Activated CD4-positive, alpha-beta T cell treated with anti-CD3 and anti-CD28 coated beads, Interleukin-2, amount 50 U/mL, for 16 hours (primary cell): ENCODE data around the gene CHST10.
"Not testable (repeated sequence)": the region's sequence is repeated elsewhere in the genome, so short reads cannot be mapped to it uniquely, and the experiment has no call there.

Experiments used
- DNase-seq: peaks from one replicate; pipeline ENCODE4 v3.0.0-alpha.2; 2020

CHST10 gene

GRCh38 chr2:100391735-100392515 lies 25.5 kb downstream of the CHST10 start:
- no peak for DNase-seq

- DNase-seq, result no peak
Measured at GRCh38 chr2:100390001-100390940, 27.2 kb downstream of the CHST10 start.

GRCh38 chr2:100388703-100389102 lies 28.8 kb downstream of the CHST10 start:
- DNase-seq, result no peak

- no peak for DNase-seq
Measured at GRCh38 chr2:100383954-100384353, 33.5 kb downstream of the CHST10 start.

- no peak for DNase-seq
Measured at GRCh38 chr2:100383306-100383705, 34.2 kb downstream of the CHST10 start.

- peak; percentile 74 for DNase-seq
Measured at GRCh38 chr2:100381240-100381639, 36.2 kb downstream of the CHST10 start.

- DNase-seq, result no peak
Measured at GRCh38 chr2:100380681-100381080, 36.8 kb downstream of the CHST10 start.

- no peak for DNase-seq
Measured at GRCh38 chr2:100376836-100377235, 40.6 kb downstream of the CHST10 start.

GRCh38 chr2:100367163-100367562 lies 50.3 kb downstream of the CHST10 start:
- peak; percentile 14 for DNase-seq

- DNase-seq, result no peak
Measured at GRCh38 chr2:100365434-100365833, 52.0 kb downstream of the CHST10 start.

- not testable (repeated sequence) for DNase-seq
Measured at GRCh38 chr2:100362269-100362668, 55.2 kb downstream of the CHST10 start.

- no peak for DNase-seq
Measured at GRCh38 chr2:100359576-100359975, 57.9 kb downstream of the CHST10 start.

- DNase-seq, result no peak
Measured at GRCh38 chr2:100358554-100358953, 58.9 kb downstream of the CHST10 start.

- DNase-seq, result no peak
Measured at GRCh38 chr2:100352521-100352920, 64.9 kb downstream of the CHST10 start.

- no peak for DNase-seq
Measured at GRCh38 chr2:100350661-100351185, 66.7 kb downstream of the CHST10 start.

- not testable (repeated sequence) for DNase-seq
Measured at GRCh38 chr2:100345144-100345543, 72.3 kb downstream of the CHST10 start.

- no peak for DNase-seq
Measured at GRCh38 chr2:100344433-100344832, 73.0 kb downstream of the CHST10 start.

- not testable (repeated sequence) for DNase-seq
Measured at GRCh38 chr2:100342466-100342865, 75.0 kb downstream of the CHST10 start.
